ENCODE results near the gene RIMBP2.

The RIMBP2 gene

GRCh38 chr12:130715150-130715997 is 725 bp downstream of the RIMBP2 start:
- H3K4me3 ChIP-seq (ENCODE audit: low read depth, low read length) = no peak overlapping the region
- TF ChIP-seq CTCF (IDR thresholded peaks at IDR 0.05; ENCODE audit: borderline replicate concordance, insufficient read depth, low read depth, low read length) = no peak

- no peak overlapping the region for H3K4me3 ChIP-seq (ENCODE audit: low read depth, low read length)
- no peak for TF ChIP-seq CTCF (IDR thresholded peaks at IDR 0.05; ENCODE audit: borderline replicate concordance, insufficient read depth, low read depth, low read length)
These were observed 1.4 kb downstream of the RIMBP2 start for GRCh38 chr12:130714591-130715149.

GRCh38 chr12:130714091-130714590 is 2.0 kb downstream of the RIMBP2 start:
- no peak for TF ChIP-seq CTCF (IDR thresholded peaks at IDR 0.05; ENCODE audit: borderline replicate concordance, insufficient read depth, low read depth, low read length)
- no peak overlapping the region for H3K4me3 ChIP-seq (ENCODE audit: low read depth, low read length)

GRCh38 chr12:130713581-130713991 is 2.5 kb downstream of the RIMBP2 start:
- no peak for TF ChIP-seq CTCF (IDR thresholded peaks at IDR 0.05; ENCODE audit: borderline replicate concordance, insufficient read depth, low read depth, low read length)
- H3K4me3 ChIP-seq (ENCODE audit: low read depth, low read length) = no peak overlapping the region

GRCh38 chr12:130712346-130713065 is 3.6 kb downstream of the RIMBP2 start:
- no peak for TF ChIP-seq CTCF (IDR thresholded peaks at IDR 0.05; ENCODE audit: borderline replicate concordance, insufficient read depth, low read depth, low read length)
- no peak overlapping the region for H3K4me3 ChIP-seq (ENCODE audit: low read depth, low read length)

GRCh38 chr12:130711756-130712155 is 4.3 kb downstream of the RIMBP2 start:
- no peak overlapping the region for H3K4me3 ChIP-seq (ENCODE audit: low read depth, low read length)

More at GRCh38 chr12:130711756-130712155, 4.3 kb downstream of the RIMBP2 start:
- no peak for TF ChIP-seq CTCF (IDR thresholded peaks at IDR 0.05; ENCODE audit: borderline replicate concordance, insufficient read depth, low read depth, low read length)

All from GM12875 (cell line).